ENCODE data around the gene UBAC1.
"Not testable (repeated sequence)": the region's sequence is repeated elsewhere in the genome, so short reads cannot be mapped to it uniquely, and the experiment has no call there.

UBAC1 gene

DNA sequence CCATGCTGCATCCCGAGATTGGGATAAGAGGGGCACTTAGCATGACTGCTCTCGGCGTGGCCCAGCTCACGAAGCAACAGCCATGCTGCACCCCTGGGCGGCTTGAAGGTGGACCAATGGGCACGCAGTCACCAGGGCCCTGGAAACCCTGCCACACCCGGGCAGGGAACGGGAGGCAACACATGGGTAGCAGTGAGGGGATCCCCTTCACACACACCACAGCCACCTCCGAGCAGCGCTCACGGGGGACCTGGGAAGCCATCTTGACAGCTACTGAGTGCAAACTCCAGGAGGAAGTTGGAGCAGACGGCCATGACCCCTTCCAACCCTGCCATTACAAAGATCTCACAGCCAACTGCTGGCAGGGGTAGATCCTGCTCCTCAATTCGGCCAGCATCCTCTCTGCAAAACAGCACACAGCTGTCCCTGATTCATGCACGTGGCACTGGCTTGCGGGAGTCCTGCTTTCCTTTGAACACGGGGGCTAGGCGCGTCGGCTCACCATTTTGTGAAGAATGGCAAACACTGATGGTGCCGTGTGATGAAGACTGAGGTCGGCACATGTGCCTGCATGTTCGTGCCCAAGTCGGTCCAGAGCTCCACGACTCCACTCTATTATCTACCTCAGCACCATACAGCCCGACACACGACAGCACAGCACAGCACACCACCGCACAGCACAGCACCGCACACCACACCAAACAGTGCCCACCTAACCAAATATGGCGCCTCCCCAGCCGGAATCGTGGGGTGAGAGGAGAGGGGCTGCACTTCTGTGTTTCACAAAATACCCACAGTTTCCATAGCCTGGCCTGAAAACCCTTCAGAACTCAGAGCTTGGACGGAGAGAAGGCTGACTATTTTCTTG lies 5.0 kb downstream of the UBAC1 start:
- DNase-seq, result no peak

DNA sequence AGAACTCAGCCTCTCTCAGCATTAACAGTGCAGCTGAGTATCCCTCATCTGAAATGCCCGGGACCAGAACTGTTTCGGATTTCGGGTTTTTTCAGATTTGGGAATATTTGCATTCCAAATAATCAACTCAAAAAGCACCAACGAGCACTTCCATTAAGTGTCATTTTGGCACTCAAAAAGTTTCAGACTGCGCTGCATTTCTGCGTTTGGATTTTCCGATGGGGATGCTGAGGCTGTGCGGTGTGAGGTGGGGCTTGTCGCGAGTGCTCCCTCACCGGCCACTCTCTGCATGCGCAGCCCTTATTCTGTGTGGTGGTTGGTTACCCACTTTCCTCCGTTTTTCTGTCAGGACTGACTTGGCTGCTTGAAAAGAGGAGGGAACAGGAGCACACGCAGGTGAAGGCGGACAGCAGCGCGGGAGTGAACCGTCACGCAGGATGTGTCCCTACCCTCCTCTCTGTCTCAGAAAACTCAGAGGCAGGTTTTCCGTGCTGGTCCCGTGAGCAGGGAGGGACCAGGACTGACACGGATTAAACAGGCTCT lies 8.4 kb downstream of the UBAC1 start:
- DNase-seq, result no peak

DNA sequence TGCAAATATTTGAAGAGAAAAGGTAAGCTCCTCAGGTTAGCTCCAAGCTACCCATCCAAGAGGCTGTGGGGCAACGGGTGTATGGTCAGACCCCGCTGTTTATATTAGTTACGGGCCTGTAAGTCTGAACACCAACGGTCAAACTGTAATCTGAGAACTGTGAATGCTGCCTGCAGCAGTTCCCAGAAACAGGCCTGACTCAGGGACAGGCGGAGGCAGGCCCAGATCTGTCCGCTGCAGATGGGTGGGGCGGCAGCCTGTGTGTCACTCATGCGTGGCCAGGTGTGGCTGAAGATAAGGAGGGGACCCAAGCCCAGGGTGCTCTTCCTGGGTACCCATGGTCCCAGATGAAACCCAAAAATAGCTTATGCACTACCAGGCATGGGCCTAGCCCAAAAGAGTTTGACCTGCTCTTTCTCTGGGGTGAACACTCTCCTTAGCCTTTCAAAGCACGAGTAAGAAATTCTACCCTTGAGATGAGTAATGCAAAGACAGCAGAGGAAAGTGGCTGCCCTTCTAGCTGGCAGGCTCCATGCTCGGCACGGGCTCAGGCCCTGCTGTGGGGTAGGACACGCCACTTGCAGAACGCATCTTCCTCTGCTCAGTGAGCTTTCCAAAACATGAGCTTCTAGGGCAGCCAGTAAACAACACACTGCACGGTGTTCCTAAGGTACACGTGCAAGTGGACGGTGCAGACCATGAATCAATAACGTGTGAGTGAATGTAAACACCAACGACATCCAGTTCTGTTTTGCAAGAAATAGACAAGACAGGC lies 9.1 kb downstream of the UBAC1 start:
- DNase-seq, result no peak

DNA sequence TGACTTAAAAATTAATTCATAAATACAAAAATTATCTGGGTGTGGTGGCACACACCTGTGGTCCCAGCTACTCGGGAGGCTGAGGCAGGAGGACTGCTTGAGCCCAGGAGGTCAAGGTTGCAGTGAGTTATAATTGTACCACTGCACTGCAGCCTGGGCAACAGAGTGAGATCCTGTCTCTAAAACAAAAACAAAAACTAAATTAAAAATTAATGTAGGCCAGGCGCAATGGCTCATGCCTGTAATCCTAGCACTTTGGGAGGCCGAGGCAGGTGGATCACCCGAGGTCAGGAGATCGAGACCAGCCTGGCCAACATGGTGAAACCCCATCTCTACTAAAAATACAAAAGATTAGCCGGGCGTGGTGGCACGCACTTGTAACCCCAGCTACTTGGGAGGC lies 9.9 kb downstream of the UBAC1 start:
- DNase-seq, result not testable (repeated sequence)

DNA sequence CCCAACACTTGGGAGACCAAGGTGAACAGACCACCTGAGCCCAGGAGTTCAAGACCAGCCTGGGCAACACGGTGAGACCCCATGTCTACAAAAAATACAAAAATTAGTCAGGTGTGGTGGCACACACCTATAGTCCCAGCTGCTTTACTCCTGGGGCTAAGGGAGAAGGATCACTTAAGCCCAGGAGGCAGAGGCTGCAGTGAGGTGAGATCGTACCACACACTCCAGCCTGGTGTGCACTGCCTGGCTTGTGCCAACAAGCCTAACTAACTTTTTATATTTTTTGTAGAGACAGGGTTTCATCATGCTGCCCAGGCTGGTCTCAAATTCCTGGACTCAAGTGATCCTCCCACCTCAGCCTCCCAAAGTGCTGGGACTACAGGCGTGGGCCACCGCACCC lies 10.3 kb downstream of the UBAC1 start:
- DNase-seq, result not testable (repeated sequence)

DNA sequence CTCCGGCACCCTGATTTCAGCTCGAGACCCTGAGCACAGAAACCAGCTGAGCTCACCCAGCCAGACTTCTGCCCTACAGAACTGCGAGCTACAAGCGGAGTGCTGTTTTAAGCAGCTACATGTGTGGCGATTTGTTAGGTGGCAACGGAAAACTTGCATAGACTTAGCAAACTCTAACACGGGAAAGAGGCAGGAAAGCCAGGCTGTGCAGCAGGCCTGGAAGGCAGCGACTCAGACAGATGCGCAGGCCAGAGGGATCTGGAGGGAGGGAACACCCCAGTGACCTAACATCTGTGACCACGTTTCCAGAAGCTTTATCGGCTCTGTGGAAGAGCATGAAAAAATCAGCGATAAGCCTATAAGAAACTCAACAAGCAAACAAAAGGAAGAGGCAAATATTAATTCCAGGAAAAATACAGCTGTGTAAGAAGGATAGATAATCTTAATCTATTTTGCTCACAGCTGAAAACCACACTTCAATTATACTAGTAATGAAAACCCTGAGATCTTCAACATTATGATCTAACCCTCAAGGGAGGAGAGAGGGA lies 11.0 kb downstream of the UBAC1 start:
- DNase-seq, result no peak

DNA sequence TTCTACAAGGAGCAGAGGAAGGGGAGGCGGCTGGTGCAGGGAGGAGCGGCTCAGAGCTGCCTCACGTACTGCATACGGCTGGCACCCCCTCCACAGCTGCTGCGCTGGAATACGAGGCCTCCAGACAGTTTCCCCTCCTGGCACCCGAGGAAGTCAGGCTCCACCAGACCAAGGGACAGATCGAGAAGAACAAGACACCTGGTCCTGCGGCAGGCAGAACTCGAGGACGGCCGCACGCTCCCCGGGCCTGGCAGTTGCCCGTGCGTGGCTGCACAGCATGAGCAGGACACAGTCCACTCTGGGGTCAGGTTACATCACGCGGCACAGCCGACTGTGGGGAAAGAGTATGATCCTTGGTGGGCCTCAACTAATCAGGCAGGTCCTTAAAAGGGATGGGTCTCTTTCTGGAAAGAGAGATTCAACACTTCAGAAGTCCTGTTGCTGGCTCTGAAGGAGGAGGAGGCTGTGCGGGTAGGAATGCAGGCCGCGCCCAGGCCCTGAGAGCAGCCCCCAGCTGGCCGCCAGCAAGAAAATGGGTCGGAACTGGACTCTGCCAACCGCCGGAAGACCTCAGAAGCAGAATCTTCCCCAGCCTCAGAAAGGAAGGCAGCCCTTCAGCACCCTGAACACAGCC lies 11.6 kb downstream of the UBAC1 start:
- no peak for DNase-seq

DNA sequence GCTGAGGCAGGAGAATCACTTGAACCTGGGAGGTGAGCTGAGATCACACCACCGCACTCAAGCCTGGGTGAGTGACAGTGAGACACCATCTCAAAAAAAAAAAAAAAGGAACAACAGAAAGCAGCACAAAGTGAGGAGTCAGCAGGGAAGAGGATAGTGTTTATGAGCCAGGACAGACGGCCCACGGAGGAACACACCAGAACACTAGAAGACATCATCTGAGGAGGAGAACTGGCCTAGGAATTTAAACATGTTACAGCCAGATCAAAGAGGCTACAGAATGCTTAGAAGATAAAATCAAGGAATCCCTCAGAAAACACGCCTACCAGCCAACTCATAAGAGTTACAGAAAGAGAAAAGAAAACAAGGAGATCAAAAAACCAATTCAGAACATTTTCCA lies 12.2 kb downstream of the UBAC1 start:
- no peak for DNase-seq

DNA sequence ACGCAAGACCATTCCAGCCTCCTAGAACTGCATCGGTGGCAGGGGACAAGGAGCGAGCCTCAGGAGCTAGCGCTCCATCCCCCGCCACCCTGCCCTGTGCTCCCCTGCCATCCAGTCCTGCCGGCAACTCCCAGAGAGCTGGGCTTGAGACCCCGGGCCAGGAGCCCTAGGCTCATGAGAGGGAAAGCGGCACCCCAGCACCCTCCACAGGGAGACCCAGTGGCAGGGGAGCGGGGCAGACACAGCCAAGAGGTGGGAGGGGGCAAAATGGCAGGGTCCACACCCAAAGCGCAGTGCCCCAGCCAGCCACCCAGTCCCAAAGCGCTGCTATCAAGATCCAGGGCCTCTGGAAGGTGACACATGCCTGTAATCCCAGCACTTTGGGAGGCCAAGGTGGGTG lies 12.7 kb downstream of the UBAC1 start:
- DNase-seq, result no peak

DNA sequence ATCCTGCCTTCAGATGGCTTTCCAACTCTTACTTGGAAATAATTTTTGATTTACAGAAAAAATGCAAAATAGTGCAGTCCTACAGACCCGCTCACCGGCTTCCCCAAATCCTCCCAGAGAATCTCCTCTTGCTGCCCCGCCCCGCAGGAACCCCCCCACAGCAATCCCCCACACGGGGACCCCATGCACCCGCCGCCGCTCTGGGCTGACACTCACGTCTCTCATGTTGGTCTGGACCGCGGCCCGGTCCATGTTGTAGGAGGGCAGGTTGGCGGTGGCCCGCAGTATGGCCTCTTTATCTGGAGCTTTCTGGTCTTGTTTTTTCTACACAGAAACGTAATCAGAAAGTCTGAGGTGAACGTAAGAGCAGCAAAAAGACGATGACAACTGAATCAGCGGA lies 13.6 kb downstream of the UBAC1 start:
- DNase-seq, result no peak

DNA sequence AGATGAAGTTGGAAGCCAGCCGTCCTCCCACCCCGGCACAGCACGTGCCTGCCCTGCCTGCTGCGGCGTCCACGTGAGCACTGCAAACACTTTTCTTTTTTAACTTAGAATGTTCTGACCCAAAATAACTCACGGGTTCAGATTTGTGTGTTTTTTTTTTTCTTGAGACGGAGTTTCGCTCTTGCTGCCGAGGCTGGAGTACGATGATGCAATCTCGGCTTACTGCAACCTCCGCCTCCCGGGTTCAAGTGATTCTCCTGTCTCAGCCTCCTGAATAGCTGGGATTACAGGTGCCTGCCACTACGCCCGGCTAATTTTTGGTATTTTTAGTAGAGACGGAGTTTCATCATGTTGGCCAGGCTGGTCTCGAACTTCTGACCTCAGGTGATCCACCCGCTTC lies 14.1 kb downstream of the UBAC1 start:
- not testable (repeated sequence) for DNase-seq

DNA sequence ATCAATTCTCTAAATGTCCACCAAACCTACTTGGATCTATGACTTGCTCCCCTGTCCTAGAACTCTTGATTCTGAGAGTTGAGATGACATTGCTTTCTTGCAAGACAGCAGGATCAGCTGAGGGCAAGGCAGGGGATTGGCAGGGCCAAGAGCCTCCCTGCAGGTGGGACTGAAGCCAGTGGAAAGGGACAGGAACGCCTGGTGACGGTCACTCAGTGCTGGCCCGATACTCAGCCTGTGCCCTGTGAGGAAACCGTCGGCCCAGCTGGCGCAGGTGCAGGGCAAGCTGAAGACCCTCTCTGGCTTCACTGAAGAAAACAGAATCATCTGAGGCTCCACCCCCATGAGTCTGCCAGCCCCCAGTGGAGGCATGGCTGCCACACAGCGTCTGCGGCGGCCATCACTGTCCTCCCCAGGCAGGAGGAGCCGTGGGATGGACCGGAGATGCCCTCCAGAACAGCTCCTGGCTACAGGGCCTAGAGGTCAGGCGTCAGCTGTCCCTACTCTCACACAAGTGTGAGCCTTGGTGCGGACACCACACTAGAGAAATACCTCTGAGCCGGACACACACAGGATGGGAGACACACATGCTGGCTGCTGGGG lies 14.7 kb downstream of the UBAC1 start:
- no peak for DNase-seq

DNA sequence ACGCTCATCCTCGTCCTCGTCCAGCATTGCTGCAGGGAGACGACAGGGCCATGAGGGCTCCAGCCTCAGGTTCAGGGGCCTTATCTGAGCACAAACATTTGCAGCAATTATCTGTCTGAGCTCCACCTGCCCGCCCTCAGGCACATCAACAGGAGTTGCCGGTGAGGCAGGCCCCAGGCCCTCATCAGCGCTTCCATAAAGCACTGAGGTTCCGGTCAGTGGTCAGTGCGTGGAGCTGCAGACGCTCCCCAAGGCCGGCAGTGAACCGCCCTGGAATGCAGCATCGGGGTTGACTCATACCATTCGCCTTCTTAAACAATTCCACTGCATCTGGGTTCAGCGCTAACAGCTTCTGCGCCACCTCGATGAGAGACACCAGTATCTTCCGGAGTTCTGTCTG lies 15.2 kb downstream of the UBAC1 start:
- no peak for DNase-seq

DNA sequence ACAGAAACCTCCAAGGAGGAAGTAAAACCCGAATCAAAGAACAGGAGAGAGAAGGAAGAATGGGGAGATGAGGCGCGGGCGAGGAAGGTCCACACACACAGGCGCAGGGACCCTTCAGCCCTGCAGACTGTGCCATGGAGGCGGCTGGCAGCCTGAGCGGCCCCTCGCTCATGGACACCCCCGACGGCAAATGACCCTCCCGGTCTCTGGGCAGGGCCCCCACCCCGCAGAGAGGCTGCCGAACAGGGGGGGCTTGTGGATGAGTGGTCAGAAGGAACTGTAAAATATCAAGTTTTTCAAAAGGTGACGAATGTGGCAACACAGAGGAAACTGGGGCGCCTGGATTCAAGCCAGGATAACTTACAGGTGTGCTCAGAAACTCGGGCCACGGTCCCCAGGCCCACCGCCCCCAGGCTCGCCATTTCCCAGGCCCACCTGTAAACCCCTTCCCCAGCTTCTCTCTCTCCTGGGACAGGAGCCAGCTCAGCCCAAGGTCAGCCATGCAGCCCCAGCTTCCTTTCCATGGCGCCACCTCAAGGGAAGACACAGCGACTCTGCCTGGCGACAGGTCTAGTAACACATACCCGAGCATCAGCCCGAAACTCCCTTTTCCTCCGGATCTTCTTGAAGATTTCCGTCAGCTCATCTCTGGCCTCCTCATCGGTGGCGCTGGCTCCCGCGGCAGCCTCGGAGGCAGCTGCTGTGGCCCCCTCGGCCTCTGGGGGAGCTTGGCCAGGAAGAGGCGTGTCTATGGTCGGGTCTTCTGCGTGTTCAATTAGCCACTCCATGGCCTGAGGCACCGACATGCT lies 16.5 kb downstream of the UBAC1 start:
- DNase-seq, result no peak

DNA sequence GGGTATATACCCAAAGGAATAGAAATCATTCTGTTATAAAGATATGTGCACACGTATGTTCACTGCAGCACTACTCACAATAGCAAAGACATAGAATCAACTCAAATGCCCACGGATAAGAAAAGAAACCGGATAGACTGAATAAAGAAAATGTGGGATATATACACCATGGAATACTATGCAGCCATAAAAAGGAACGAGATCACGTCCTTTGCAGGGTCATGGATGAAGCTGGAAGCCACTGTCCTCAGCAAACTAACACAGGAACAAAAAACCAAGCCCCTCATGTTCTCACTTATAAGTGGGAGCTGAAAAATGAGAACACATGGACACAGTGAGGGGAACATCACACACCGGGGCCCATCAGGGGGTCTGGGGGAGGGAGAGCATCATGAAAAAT lies 17.6 kb downstream of the UBAC1 start:
- DNase-seq, result not testable (repeated sequence)

DNA sequence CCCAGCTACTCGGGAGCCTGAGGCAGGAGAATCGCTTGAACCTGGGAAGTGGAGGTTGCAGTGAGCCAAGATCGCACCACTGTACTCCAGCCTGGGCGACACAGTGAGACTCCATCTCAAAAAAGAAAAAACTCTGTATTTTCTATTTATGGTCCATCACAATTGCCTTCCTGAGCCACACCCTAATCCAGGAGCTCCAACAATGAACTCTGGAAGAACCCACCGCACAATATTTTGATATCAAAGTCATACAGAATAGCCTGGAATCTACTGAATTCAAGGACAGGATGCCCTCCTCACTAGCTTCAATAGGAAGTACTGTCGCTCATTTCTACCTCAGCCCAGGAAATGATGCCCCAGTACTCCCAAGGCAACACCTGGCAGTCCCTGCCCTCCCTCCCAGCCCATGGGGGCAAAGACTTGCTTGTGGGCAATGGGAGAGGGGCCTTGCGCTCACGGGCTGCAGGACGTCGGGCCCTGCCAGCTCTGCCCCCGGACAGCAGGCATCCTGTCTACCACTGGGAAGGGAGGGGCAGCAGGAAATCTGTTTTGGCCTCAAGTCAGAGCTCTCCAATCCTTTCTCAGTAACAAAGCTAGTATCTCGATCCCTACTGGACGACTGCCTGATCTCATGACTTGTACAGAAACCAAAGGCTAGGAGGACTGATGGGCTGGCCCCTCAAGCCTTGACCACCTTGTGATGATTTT lies 19.7 kb downstream of the UBAC1 start:
- no peak for DNase-seq

DNA sequence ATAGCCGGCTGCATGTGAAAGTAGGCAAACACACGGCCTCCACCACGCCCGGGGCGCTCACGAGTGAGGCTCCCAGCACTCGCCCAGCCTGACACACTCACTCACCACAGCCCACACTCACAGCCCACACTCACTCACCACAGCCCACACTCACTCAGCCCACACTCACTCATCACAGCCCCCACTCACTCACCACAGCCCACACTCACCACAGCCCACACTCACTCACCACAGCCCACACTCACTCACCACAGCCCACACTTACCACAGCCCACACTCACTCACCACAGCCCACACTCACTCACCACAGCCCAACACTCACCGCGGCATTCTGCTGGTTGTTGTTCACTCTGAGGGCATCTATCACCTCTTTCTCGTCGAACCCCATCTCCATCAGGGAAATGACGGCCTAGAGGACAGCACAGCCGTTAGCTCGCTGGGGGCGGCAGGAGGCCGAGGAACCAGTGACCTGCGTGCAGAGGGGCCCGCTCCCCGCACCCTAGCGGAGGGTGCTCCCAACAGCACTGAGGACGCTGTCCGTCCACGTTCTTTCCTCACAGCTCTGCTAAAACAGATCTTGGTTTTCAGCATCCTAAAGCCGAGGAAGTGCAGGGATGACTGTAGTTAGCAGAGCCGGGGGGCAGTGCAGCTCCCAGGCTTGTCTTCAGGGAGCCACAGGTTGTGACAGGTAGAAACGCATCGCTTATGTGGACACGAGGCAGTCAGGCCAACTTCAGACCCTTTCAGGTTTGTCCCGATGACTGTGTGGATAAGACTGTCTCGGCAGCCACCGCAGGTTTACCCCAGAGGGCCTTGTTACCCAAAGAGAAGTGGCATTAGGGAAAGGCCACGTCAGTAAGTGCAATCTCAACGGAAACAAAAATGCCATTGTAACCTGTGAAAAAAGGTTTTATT lies 21.6 kb downstream of the UBAC1 start:
- peak; percentile 69 for DNase-seq

DNA sequence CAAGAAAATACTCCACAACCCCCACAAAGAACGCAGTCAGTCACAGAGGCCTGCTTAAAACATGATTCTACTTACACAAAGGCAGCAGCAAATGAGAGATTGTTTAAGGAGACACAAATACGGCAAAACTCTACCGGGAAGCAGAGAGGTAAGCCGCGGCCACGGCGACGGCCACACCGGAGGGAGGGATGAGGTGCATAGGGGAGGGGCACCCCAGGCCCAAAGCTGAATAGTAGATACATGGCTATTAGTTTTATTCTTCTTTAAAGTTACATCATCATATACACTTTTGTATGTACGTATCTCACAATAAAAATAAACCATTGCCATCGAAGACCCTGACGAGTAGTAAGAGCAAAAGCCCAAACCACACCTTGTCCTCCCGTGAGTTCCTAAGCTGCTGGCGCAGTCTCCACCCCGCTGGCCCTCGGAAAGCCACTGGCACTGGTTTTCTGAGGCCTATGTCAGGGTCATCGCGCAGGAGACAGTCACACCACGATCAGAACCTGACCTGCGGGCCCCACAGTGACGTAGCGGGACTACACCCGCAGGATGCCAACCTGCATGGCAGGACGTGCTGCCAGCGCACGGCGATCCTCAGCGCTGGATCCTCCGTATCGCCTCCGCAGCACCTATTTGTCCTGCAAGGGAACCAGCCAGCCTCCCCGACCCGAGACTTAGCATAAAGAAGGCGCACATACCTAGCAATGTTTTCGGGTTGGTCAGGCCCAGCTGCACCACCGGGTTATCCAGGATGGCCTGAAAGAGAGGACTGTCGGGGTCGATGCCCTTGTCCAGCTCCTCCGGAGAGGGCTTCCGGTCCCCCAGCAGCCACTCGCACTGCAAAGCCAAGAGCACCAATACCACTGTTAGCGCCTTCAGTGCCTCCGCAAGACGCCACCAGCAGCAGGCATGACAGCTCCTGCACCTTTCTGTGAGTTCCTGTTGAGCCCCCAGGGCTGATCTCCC lies 23.4 kb downstream of the UBAC1 start:
- no peak for DNase-seq

DNA sequence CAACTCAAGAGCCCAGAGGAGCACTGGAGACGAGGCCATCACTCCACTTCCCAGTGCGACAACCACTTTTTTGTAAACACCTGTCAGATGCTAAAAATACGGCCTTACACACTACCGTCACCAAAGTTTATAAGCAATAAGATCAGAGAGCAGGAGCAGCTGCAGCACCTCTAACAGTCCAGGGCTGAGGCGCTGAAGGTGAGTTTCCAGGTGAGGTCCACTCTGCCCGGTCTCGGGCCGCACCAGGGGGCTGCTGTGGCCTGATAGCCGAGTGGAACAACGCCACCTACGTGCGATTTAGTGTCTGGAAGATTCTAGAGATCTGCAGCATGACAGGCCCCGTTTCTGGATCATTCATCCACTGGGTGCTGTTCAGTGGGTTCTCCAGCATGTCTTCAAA lies 28.1 kb downstream of the UBAC1 start:
- no peak for DNase-seq

Measured in CD4-positive, alpha-beta T cell treated with Interleukin-17A for 1 hour (primary cell).